ENCODE data around the gene PLD3. TPM values are rescaled to one million over a fixed set of nuclear protein-coding genes. Genes with fewer than 3 reads are reported as not detected.

The PLD3 gene
- total RNA-seq, 2 experiments from 2014 or later: 54.4 to 56.7 TPM

- Mint-ChIP-seq H3K27me3 (no peaks in the 10 kb centered on the region), H3K27ac (no peak overlapping the region), H3K9me3 (no peaks in the 10 kb centered on the region), H3K4me1 (ENCODE audit: low read depth) (peaks cover 20% of the 10 kb centered on the region), H3K36me3 (ENCODE audit: low read depth) (peaks cover 5% of the 10 kb centered on the region), H3K4me3 (no peak overlapping the region)
- ATAC-seq (no peak), DNase-seq (no peak)
- intact Hi-C loops (cut with micrococcal nuclease): no loop called here
- CTCF ChIA-PET: no interaction called here
- no peak for TF ChIP-seq CTCF (IDR thresholded peaks at IDR 0.05)
- POLR2A ChIA-PET: no interaction called here
These were observed 5.7 kb upstream of the PLD3 start for GRCh38 chr19:40342644-40343311.

GRCh38 chr19:40344422-40344821 is 4.1 kb upstream of the PLD3 start:
- Mint-ChIP-seq H3K27me3 (no peaks in the 10 kb centered on the region), H3K9me3 (no peaks in the 10 kb centered on the region), H3K4me3 (no peak overlapping the region), H3K27ac (no peak overlapping the region), H3K36me3 (ENCODE audit: low read depth) (peaks cover 3% of the 10 kb centered on the region), H3K4me1 (ENCODE audit: low read depth) (peaks cover 26% of the 10 kb centered on the region)
- no peak for DNase-seq
- TF ChIP-seq CTCF (IDR thresholded peaks at IDR 0.05): no peak
- ChIA-PET CTCF (no interaction called here), POLR2A (no interaction called here)
- ATAC-seq: no peak
- intact Hi-C loops (cut with micrococcal nuclease): no loop called here

GRCh38 chr19:40348961-40349507 is 539 bp downstream of the PLD3 start:
- no peak for ATAC-seq
- H3K9me3 Mint-ChIP-seq: no peaks in the 10 kb centered on the region

GRCh38 chr19:40355975-40356680 is 7.6 kb downstream of the PLD3 start:
- H3K27me3 Mint-ChIP-seq: no peaks in the 10 kb centered on the region

More at GRCh38 chr19:40348961-40349507, 539 bp downstream of the PLD3 start:
- peak overlapping the region; percentile 84 for H3K27ac Mint-ChIP-seq
- no peaks in the 10 kb centered on the region for H3K27me3 Mint-ChIP-seq
- ChIA-PET CTCF (no interaction called here), POLR2A (no interaction called here)
- H3K36me3 Mint-ChIP-seq (ENCODE audit: low read depth): peaks cover 2% of the 10 kb centered on the region
- H3K4me1 Mint-ChIP-seq (ENCODE audit: low read depth): peaks cover 29% of the 10 kb centered on the region
- intact Hi-C loops (cut with micrococcal nuclease): no loop called here
- no peak for TF ChIP-seq CTCF (IDR thresholded peaks at IDR 0.05)
- peak overlapping the region; percentile 84 for H3K4me3 Mint-ChIP-seq
- DNase-seq: peak; percentile 19

More at GRCh38 chr19:40355975-40356680, 7.6 kb downstream of the PLD3 start:
- intact Hi-C loops (cut with micrococcal nuclease): no loop called here
- ChIA-PET CTCF (interaction anchor here (0.6 to 1.2 kb wide), 2 partner anchors 8 to 51 kb away, joined by 3 to 4 read pairs; no protein-coding TSS in a partner anchor), POLR2A (interaction anchor here (1.4 kb wide), 1 partner anchor 25 kb away, joined by 3 read pairs; no protein-coding TSS in a partner anchor)
- Mint-ChIP-seq H3K9me3 (no peaks in the 10 kb centered on the region), H3K4me1 (ENCODE audit: low read depth) (peaks cover 12% of the 10 kb centered on the region), H3K27ac (peak overlapping the region; percentile 16), H3K4me3 (no peak overlapping the region), H3K36me3 (ENCODE audit: low read depth) (no peaks in the 10 kb centered on the region)
- no peak for ATAC-seq
- DNase-seq: no peak
- no peak for TF ChIP-seq CTCF (IDR thresholded peaks at IDR 0.05)
